GM21737 (cell line): Measurements from ENCODE around the gene C5orf63.
"Not testable (repeated sequence)": the region's sequence is repeated elsewhere in the genome, so short reads cannot be mapped to it uniquely, and the experiment has no call there.

Source experiments
- ATAC-seq: cut with Tn5 transposase; IDR thresholded peaks from one replicate; pipeline ENCODE4 v1.9.1; 2021; ENCODE audit warnings: mild to moderate bottlenecking, moderate library complexity; ENCODE audit not compliant: unreplicated experiment

The C5orf63 gene

DNA sequence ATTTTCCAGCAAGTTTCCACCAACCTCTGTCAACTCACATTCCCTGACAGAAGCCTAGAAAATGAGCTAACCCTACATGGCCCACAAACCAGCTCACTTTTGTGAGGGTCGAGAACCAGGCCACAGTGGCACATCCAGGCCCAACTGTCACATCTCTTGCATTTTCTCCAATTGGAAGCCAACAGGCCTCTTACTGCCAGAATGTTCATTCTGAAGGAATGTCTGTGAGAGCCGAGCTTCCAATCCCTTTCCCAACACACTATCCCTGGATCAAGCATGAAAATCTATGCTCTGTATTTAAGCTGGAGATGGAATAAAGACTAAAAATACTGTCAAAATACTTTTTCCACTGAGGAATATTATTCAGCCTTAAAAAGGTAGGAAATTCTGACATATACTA, 62.9 kb downstream of the C5orf63 start:
- ATAC-seq: no peak

DNA sequence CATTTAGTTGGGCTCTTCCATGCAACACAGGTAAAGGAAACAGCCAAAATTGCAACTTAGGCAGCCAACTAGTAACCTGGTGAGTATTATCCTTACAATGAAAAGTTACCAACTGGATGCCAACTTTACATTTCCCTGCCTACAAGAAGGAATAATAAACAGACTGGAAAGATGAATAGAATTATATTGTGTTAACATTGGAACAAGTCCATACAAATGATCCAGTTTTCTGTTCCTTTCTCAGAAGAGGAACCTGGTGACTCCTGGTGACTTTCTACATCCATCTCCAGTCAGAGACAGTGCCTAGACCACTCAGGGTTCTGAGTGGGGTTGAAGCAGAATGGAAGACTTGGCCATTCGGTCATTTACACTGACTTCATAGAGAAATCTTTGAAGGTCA, 63.5 kb downstream of the C5orf63 start:
- ATAC-seq: no peak

DNA sequence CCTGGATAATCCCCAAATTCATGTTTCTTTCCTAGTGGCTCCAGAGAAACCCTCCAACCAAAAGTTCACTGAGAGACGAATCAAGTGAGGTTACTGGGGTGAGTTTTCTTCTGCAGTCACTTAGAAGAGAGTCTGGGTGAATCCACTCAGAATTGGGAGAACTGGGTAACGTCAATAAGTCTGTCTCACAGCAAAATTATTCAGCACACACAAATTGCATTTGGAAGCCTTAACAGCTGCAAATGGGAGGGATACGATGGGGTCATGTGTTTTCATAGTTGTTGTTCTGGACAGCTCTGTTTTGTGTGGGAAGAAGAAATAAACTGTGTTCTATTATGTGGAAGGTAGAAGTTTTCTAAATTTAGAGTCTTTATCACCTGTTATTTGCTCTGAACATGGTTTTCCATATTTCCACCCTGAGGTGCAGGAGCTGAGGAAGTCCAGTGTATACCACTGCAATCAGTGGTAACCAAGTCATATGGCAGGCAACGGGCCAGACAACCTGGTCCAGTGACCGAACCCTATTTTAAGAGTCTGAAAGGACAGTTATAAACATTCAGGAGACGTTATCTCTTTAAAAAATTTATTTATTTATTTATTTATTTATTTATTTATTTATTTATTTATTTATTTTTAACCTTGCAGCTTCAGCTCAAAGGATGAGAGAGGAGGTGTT, 64.9 kb downstream of the C5orf63 start:
- no peak for ATAC-seq

DNA sequence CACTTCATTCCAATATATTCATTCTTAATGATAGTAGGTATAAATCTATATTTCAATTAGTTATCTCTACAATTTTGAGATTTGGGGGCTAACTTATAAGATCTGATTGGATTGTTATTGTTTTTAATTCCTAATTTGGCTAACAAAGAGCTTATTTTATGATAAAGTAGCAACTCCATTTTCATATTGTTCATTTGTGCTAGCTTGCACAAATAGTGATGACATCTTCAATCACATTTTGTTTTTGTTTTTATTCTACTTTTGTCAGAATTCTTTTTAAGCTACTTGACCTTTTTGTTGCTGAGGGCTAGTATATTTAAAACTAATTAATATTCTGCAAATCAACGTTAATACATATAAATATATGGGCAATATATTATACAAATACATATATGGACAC, 65.8 kb downstream of the C5orf63 start:
- ATAC-seq: no peak

DNA sequence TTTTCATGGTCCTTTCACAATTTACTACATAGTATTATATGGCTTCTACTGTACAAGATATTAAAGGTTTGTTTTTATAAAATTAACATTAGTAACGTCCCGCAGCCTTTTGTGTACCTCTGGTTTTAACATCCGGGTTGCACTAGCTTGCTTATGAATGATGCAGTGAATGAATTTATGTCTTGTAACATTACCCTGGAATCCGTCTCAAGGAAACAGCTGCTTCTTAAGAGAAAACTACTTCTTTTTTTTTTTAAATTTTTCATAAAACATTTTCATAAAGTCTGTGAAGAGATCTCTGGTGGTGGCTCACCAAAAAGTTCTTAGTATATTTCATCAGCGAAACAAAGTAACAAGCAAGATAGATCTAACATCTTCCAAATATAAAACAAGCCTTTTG, 66.6 kb downstream of the C5orf63 start:
- no peak for ATAC-seq

DNA sequence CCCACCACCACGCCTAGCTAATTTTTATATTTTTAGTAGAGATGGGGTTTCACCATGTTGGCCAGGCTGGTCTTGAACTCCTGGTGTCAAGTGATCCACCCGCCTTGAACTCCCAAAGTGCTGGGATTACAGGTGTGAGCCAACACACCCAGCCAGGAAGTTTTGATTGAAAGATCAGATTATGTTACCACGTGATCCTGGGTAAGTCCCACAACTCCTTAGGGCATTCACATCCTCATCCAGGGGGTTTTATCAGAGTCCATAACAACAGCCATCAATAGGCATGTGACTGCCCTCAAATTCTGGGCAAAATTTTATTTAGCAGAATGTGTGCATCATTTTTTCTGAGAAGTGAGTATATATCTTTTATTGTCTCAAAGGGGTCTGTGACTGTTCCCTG, 68.0 kb downstream of the C5orf63 start:
- not testable (repeated sequence) for ATAC-seq

DNA sequence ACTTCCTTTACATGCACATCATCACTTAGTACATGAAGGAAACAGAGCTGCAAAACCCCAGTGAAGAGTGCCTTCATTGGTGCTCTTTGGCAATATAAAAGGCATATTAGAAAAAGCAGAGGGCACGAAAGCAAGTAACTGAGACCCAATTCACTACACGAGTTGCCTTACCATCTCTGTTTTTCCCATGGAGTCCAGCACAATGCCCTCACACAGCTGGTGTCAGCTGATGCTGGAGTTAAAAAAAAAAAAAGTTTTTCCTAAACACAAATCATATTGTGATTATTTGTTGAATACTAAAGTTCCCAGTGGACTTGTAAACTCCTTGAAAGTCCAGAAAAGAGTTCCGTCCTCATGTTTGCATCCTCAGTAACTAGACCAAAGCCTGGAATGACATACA, 68.6 kb downstream of the C5orf63 start:
- no peak for ATAC-seq

DNA sequence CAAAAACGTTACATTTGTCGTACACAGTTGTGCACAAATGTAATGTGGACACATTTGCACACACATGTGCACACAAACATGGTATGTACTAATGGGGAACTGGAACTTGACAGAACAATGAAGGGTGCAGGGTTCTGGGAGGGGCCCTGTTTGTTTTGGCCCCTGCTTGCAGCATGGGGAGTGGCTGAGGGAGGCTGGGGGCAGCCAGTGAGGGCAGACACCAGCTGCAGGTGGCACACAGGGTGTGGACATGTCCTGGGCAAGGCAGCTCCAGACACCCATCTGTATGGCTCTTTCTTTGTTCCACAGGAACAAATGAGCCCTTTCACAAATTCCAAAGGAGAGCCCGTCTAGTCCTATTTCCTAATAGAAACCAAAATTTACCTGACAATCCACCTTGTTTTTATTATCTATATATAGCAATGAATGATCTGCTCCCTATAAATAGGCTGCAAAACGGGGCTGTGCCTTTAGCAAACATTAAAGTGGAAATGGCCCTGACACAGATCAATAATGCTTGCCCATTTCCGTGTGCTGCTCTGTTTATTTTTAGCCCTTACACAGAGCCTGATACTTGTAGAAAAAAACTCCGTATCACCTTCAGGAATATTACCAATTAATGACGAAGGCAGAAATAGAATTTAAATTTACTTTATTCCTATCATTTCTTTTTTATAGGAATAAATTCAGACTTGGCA, 69.4 kb downstream of the C5orf63 start:
- no peak for ATAC-seq

DNA sequence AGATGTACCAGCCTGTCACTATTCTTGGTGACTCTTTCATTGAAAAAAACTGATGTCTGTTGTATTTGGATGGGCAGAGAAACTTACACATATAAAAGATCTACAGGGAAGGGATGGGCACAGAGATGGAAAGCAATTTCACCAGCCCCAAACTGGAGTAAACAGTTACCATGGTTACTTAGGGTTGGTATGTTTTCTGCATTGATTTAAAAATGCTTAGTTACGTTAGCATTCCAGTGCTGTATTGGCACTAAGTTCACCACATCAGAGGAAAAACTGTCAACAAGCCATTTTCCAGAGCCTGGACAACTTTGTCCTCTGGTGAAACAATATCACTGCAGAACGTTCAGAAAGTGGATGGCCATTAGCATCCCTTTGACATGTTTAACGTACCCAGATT, 70.9 kb downstream of the C5orf63 start:
- ATAC-seq: no peak

DNA sequence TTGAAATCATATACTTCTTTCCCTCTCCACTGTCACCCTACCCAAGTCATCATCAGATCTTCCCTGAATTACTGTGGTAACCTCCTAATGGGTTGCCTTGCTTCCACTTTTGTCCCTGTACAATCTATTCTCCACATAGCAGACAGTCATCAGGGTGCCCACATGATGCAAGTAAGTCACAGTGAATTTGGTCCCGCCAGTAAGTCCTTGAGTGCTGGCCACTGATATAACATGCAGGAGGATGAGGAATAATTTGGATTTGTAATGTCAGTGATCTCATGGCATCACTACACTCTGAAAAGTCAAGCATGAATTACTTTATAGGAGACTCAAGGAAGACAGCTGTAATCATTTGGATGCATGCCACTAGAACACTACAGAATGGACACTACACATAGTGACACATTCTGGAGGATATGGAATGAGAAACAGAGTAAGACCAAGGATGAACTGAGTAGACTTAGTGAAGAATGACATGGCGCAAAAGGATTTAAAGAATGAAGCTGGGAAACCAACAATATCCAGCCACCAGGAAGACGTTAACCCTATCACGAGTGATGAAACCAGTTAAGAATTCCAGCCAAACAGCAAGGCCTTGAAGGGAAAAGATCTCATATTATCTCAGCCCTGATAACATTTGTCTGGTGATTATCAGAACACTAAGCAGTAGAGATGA, 71.5 kb downstream of the C5orf63 start:
- no peak for ATAC-seq
